Stimulated activated CD8-positive, alpha-beta memory T cell treated with anti-CD3 and anti-CD28 coated beads, Interleukin-4, amount 100 ng/mL, for 24 hours (primary cell): ENCODE data around the gene PTEN.

Source experiments
- DNase-seq: peaks from one replicate; pipeline ENCODE4 v3.0.0-alpha.2; 2020; ENCODE audit warnings: low read depth

The PTEN gene

DNA sequence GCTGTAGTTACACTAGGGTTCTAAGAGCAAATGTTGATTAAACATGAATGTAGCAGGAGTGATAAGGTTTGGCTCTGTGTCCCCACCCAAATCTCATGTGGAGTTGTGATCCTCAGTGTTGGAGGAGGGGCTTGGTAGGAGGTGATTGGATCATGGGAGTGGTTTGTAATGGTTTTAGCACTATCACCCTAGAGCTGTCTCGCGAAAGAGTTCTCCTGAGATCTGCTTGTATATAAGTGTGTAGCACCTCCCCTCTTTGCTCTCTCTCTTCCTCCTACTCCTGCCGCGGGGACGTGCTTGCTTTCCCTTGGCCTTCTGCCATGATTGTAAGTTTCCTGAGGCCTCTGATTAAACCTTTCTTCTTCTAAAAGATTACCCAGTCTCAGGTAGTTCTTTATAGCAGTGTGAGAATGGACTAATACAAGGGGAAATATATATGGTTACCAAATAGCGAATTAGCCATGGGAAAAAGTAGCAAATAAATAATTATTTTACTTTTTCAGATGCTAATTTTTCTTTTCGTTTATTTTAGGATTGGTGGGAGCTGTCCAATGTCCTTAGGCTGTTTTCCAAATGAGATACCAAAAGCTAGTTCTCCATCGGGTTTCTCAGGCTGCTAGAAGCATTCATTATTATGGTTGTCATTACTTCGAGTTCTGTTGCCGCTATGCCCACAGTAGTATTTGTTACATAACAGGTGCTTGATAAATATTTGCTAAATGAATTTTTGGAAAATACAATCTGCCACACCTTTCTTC, 58.7 kb downstream of the PTEN start:
- no peak for DNase-seq

DNA sequence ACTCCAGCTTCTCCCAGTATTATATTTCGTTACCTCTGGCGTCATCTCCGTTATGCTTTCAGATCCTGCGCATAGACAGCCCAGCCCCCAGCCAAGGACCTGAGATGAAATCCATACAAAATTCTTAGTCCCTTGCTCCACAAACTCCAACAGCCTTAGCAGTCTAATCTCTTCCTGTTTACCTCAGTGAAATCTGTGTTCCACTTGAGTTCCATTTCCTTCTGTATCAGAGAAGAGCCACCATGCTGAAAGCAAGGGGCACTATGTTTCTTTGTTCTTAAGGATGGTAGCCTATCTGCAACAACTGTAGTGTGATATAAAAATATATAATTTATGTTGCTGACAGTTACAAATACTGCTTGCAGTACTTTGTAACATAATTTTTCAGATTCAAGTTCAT, 59.8 kb downstream of the PTEN start:
- no peak for DNase-seq

DNA sequence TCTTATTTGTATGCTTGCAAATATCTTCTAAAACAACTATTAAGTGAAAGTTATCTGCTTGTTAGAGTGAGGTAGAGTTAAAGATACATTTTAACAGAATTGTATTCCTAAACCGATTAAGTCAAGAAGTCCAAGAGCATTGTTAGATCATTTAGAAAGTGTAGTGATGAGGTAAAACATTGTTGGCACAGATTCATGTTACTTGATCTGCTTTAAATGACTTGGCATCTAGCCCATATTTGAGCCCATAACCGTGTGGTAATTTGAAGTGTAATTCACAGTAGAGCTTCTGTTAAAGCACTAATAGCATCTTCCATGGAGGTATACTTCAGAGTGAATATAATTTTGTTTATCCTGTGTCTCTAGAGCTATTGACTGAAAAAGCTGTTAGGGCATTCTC, 62.1 kb downstream of the PTEN start:
- no peak for DNase-seq

DNA sequence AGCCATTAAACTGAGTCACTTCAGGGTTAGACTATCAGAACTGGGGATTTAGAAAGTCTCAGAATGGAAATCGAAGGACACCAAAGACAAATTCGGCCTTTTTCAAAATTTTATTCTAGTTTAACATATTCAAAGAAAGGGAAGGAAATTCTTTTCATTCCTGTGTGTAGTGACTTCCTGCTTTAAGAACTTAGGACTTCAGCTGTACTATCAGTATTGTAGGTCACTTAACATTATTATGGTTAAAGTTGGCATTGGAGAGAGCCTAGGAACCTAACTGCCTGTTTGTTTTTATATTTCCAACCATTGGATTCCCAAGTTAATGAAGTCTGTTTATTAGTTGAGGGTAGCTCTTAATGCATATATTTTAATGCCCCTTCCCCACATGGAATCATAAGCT, 63.7 kb downstream of the PTEN start:
- no peak for DNase-seq

DNA sequence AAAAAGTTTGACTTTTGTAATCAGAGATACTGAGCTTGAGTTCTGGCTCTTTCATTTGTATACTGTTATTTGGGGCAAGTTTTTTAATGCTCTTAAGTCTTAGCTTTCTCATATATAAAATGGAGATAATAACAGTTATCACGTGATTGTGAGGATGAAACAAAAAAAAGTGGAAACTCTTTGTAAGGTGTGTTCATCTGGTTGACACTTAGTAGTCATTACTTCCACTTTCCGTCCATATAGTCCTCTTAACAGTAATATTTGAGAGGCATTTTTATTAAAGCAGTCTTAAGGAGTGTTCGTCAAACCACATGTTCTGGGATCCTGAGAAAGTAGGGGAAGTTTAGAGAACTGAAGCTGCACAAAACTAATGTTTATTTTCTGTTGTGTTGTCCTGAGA, 65.6 kb downstream of the PTEN start:
- no peak for DNase-seq

DNA sequence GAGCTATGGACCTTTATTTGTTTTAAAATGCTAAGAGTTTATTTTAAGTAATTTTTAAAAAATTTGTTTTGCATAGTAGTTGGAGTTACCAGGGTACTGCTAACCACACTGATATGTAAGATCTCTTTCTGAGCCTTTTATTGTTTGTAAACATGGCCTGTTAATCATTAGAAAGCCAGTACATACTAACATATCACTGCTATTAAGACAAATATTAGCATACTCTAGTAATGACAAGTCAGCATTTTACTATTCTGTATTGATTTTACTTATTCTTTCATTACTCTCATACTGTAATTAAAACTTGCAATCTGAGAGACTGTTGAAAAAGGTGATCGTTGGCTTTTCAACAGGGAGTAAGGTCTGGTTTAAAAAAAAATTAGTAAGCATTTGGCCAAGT, 66.7 kb downstream of the PTEN start:
- no peak for DNase-seq

DNA sequence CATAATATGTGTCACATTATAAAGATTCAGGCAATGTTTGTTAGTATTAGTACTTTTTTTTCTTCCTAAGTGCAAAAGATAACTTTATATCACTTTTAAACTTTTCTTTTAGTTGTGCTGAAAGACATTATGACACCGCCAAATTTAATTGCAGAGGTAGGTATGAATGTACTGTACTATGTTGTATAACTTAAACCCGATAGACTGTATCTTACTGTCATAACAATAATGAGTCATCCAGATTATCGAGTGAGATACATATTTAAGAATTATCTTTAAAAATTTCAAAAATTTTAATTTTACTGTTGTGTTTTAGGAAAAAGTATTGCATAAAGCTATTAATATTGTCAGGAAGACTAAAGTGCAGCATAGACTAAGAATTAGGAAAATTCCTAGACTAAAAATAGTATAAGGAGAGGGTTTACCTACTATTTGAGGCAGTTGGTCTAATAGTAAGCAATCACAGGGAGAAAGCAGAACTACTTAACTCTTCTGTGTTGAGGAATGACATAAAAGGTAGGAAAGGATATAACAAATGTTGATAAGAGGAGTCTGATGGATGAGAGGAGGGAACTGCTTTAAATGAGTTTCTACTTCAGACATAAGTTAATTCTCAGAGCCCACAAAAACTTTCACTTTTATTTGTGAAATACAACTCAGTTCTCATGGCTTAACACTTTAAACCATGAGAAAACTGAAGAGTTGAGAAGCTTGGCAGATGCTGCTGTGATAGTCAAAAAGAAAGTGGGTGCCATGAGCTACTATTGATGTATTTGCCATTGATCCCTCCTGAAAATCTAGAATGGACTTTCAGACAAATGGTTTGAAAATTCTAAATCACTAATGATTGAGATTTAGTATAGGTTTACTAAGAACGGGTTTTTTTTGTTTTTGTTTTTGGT, 67.8 kb downstream of the PTEN start:
- no peak for DNase-seq

DNA sequence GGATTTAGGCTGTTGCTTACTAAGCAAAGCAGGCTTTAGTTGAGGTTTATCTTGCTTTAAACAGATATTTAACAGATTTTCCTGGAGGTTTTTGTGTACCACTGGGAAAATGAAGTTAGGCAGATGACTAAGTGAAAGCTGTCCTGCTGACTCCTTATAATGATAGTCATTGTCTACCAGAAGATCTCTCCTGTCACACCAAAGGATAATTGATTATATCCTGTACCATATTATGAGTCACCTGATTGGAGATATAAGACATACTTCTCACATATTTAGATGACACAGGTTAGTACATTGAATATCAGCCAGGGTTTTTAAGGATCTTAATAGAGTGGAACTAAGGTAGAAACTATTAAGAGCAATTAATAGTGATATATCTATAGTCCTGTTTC, 68.4 kb downstream of the PTEN start:
- DNase-seq: no peak

DNA sequence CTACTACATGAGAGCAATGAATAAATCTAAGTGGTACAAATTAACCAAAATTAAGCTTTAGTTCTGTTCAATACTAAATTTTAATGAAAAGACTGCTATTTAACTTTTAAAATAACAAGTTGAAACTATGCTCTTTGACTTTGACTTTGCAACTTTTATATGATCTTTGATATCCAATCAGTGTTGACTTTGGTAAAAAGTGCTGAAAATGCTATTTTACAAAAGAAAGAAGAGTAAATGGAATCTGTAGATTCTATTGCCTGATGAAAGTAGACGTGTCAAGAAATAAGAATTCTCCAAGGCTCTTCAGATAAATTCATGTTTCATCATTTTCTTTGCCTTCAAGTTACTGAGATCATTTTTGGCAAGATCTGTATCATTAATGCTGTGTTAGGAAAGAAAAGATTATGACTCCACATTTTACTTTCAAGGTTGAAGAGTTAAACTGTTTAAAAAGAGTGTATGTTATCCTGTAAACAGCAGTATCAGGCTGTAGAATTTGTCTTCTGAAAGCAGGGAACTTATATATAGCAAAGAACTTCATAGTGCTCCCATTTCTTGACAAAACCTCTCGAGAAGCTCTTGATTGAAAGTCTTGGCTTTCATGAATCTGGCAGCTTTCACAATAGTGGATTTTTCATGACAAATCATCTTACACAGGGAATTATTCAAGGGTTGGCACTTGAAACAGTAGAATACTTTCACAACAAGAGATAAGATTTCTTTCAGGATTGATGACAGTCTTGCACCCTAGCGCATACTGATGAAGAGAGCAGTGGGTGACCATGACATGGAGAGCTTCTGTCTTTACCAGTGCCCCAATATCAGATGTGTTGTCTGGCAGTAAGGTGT, 72.1 kb downstream of the PTEN start:
- no peak for DNase-seq

DNA sequence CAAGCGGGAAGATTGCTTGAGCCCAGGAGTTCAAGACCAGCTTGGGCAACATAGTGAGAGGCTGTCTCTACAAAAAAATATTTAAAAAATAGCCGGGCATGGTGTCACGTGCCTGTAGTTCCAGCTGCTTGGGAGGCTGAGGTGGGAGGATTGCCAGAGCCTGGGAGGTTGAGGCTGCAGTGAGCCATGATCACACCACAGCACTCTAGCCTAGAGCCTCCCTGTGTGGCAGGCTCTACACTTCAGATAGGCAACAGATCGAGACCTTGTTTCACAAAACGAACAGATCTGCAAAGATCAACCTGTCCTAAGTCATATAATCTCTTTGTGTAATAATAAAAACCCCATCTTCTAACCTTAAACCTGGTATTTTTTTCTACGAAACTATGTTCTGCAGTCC, 76.8 kb downstream of the PTEN start:
- no peak for DNase-seq

DNA sequence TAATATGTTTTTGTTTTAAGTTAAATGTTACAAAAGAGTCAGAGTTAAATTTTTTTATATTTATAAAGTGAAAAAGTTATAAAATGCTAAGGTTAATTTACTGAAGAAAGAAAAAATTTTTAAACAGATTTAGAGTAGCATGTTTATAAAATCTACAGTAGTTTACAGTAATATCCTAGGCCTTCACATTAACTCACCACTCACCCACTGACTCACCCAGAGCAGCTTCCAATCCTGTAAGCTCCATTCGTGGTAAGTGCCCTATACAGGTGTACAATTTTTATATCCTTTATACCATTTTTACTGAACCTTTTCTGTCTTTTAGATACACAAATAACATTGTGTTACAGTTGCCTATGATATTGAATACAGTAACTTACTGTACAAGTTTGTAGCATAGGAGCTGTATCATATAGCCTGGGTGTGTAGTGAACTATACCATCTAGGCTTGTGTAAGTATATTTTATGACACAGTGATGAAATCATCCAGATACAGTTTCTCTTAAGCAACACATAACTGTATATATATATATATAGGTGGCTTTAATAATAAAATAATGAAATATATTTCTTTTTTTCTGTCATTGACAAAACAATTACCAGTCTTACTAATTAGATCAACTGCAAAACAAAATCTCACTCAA, 79.6 kb downstream of the PTEN start:
- no peak for DNase-seq

DNA sequence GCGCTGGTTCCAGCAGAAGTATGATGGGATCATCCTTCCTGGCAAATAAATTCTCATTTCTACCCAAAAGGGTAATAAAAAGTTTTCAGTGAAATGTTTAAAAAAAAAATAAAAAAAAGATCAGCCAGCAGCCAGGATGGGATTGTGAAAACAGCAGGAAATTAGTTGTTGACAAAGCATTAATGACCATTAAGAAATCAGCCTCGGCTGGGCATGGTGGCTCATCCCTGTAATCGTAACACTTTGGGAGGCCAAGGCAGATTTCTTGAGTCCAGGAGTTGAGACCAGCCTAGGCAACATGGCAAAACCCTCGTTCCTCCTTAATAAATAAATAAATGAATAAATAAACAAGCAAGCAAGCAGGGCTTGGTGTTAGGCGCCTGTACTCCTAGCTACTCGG, 82.6 kb downstream of the PTEN start:
- DNase-seq: no peak

DNA sequence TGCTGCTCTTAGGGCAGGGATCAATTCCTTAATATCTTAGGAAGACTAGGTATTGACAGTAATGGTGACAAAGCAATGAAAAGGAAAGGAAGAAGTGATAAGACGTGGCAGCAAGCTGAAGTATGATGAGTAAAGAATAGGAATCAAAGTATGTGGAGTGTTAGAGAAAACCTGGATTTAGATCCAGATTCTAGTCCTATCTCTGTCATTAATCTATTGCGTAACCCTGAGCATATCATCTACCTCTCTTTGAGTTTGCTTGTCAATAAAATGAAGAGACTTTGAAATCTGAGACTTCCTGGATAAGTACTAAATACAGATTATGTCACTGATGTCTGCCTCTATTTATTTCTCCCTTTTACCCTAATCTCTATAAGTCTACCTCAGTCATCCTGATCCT, 89.2 kb downstream of the PTEN start:
- no peak for DNase-seq

DNA sequence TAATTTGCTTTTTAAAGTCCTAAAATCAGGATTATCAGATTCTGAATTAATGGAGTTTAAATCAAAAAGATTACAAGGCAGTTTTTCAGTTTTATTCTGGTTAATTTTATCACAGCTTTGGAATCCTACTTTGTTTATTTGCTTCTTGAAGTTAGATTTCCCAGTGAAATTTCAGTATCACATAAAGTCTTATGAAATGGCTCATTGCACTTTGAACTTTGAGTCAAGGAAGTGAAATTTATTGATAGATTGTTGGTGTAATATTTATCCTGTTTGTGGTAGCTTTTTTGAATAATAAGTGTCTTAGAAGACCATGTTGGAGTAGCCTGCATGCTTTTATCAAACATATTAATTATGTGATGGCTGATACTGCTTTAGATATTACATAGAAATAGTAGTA, 92.6 kb downstream of the PTEN start:
- DNase-seq: no peak

DNA sequence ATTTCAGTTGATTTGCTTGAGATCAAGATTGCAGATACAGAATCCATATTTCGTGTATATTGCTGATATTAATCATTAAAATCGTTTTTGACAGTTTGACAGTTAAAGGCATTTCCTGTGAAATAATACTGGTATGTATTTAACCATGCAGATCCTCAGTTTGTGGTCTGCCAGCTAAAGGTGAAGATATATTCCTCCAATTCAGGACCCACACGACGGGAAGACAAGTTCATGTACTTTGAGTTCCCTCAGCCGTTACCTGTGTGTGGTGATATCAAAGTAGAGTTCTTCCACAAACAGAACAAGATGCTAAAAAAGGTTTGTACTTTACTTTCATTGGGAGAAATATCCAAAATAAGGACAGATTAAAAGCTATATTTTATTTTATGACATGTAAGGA, 94.3 kb downstream of the PTEN start:
- DNase-seq: no peak

DNA sequence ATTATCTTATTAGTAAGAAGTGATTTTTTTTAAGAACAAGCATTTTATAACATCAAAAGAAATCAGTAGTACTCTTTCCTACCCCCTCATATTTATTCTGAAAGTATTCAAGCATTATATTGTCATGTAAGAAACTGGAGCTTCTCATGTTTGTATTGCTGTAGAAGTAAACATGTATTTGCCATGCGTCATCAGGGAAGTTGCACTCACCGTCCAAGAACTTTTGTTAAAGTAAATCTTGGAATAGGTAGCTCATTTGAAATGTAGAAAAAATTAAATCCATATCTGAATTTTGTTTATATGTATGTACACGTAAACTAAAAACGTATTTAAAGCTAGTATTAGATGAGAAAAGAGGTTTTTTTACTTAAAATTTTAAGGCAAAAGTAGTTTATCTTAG, 96.8 kb downstream of the PTEN start:
- DNase-seq: no peak

DNA sequence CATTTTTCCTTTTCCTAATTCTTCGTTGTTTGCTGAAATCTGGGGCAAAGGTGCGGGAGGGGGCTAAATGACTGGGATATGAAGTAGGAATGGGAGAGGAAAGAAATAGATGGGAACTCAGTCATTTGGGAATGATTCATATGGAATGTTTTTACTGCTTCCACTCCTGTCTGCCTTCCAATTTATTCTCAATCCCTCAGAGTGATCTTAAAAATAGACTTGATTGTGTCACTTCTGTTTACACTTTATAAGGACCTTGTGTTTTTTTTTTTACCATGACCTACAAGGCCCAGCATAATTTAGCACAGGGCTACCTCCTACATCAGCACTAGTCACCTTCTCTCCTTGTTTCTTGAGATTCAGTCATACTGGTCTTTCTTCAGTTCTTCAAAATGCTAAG, 97.9 kb downstream of the PTEN start:
- no peak for DNase-seq

DNA sequence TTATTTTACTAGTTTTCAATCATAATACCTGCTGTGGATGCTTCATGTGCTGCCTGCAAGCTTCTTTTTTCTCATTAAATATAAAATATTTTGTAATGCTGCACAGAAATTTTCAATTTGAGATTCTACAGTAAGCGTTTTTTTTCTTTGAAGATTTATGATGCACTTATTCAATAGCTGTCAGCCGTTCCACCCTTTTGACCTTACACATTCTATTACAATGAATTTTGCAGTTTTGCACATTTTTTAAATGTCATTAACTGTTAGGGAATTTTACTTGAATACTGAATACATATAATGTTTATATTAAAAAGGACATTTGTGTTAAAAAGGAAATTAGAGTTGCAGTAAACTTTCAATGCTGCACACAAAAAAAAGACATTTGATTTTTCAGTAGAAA, 103.0 kb downstream of the PTEN start:
- no peak for DNase-seq

DNA sequence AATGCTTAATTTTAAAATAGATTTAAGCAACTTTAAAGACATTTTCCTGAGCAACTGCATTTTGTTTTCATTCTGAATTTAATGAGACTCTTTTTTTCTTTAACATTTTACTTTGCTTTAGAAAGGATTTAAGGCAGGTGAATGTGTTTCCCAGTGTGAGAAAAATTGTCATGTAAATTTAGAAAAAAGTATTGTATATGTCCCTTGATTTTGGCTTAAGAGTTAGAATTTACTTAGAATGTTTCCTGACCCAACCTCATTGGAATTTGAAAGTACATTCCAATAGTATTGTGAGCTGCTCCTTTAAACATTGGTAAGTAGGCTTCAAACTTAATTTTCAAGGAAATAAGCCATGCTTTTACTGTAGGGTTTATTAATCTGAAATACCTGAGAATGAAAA, 110.2 kb downstream of the PTEN start:
- no peak for DNase-seq

DNA sequence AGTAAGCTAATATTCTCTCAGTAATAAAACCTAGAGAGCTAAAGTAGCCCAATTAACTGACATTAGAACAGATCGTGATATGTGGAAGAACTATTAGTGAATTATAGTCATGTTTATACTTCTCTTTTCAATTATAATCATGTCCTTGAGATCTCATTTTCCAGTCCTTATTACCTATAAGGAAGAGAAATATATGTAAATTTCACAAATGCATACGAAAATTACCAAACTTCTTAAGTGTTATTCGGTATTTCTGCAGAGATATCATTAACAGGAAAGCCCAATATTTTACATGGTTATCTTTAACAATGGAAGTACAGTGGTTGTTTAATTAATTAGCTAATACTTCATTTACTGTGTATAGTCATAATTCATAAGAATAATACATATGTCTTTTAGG, 110.7 kb downstream of the PTEN start:
- DNase-seq: no peak

DNA sequence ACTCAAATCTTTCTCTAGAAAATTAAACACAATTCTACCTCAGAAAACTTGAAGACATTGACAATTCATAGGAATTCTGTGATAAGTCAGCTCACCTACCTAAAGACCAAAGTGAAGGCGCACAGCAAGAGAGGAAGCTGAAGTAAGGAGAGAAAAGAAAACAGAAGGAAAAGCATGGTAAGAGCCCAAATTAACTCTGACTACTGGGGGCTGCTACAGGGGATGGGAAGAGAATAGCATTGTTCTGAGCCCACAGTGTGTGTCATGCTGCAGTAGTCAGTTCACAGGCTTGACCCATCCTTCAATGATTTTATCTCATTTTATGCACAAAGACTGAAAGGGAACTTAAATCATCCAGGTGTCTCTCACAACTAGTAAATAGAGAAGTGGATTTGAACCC, 111.3 kb downstream of the PTEN start:
- DNase-seq: no peak

DNA sequence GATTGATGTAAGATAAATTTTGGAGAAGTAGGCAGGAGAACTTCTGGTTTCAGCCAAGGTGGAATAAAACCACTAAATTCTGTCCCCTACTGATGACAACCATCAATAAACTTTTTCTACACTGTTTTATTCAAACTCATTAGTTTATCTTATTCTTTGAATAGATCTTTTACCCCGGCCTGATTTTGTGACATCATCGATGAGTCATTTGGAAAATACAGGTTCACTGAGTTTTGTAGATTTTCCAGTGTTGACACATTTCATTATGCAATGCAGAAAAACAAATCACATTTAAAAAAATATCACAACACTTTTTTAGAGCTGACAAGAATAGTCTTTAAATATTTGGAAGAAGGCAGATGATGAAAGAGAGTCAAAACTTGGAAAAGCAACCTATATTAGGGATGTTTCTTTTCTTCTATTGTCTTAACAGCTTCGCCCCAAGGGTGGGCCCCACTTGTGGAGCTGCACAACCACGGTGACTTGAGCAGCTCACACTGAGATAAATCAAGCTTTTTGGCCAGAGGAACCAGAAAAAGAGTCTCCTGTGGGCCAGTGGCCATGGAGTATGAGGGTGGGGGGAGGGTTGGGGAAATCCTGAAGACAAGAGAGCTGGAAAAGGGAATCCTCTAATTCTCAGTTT, 112.8 kb downstream of the PTEN start:
- DNase-seq: no peak
